Measurements from ENCODE around the gene LILRA1.
"Not testable (repeated sequence)": the region's sequence is repeated elsewhere in the genome, so short reads cannot be mapped to it uniquely, and the experiment has no call there.

LILRA1 gene

DNA sequence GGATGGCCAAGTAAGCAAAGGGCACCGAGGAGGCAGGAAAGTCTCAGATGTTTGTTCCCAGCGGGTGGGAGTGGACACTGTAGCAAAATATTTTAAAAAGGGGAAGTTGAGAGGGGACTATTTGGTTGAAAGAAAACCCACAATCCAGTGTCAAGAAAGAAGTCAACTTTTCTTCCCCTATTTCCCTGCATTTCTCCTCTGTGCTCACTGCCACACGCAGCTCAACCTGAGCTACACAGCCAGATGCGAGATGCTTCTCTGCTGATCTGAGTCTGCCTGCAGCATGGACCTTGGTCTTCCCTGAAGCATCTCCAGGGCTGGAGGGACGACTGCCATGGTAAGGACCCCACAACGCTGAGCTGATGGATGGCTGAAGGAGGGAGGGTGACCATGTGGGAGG is at the start of gene LILRA1:
Gene LILRA1, plus strand, starts transcription at position 188 of the 400 bp plus-strand sequence. CDS start 613 bp downstream, outside the sequence.
- H3K4me3 ChIP-seq (ENCODE audit: low read length); H3K4me1 ChIP-seq (ENCODE audit: insufficient read depth, low read length); H2AFZ ChIP-seq (ENCODE audit: low read depth, low read length); H3K36me3 ChIP-seq (ENCODE audit: insufficient read depth, low read length); H3K9me3 ChIP-seq (ENCODE audit: low read length): not testable (repeated sequence)
- H3K27me3 ChIP-seq (ENCODE audit: insufficient read depth, low read length), result peaks cover 25% of the 10 kb centered on the region

DNA sequence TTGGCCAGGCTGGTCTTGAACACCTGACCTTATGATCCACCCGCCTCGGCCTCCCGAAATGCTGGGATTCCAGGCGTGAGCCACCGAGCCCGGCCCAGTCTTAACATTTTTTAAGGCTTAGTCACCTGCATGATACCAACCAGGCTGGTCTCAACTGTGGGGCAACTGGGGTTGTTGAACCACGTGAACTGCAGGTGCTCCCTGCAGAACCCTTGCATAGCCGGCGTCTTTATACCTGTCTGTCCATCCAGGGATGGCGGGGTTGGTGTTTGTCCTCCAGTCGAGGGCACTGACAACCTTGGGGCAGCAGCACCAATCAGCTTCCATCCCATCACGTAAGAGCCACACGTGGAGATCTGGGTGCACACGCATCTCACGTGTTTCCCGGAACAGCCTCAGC is 44.6 kb upstream of the LILRA1 start:
- H2AFZ ChIP-seq (ENCODE audit: low read depth, low read length), result no peak overlapping the region
- H3K36me3 ChIP-seq (ENCODE audit: insufficient read depth, low read length), result no peaks in the 10 kb centered on the region
- no peaks in the 10 kb centered on the region for H3K9me3 ChIP-seq (ENCODE audit: low read length)
- no peak overlapping the region for H3K4me3 ChIP-seq (ENCODE audit: low read length)
- no peaks in the 10 kb centered on the region for H3K4me1 ChIP-seq (ENCODE audit: insufficient read depth, low read length)
- H3K27me3 ChIP-seq (ENCODE audit: insufficient read depth, low read length), result peaks cover 11% of the 10 kb centered on the region

DNA sequence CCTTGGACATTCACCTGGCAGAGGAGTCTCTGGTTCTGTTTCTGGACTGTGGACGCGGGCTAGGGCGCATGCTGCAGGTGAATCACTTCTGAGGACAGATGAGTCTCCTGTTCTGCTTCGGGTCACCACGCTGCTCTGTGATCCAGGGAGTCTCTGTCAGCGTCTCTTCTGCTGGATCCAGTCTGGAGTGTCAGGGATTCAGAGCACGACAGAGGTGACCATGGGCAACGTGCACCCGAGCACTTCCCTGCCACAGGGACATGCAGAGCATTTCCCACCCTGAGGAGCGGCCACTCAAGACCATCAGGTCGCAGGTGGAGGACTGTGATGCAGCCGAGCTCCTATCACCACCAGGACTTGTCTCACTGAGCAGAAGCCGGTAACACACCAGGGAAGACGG is 44.2 kb upstream of the LILRA1 start:
- Histone ChIP-seq H3K9me3 (ENCODE audit: low read length) (no peaks in the 10 kb centered on the region), H3K4me1 (ENCODE audit: insufficient read depth, low read length) (no peaks in the 10 kb centered on the region), H3K36me3 (ENCODE audit: insufficient read depth, low read length) (no peaks in the 10 kb centered on the region), H3K27me3 (ENCODE audit: insufficient read depth, low read length) (peaks cover 11% of the 10 kb centered on the region), H2AFZ (ENCODE audit: low read depth, low read length) (no peak overlapping the region), H3K4me3 (ENCODE audit: low read length) (no peak overlapping the region)

DNA sequence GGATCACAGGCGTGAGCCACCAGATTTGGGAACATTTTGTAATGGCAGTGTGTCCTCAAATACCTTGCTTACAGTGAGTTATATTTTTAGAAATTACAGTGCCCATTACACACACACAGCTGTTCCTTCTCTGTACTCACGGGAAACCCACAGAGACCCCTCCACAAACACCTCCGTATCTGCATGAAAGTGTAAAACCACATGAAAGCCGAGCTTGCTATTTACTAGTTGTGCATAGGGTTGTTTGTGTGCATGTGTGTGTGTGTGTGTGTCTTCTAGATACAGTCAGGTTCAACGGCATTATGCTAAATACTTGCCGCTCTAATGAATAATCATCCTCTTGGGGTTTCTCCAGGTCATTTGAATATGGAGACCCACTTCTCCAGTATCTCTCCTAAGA is 42.1 kb upstream of the LILRA1 start:
- Histone ChIP-seq H3K4me3 (ENCODE audit: low read length) (no peak overlapping the region), H3K36me3 (ENCODE audit: insufficient read depth, low read length) (no peaks in the 10 kb centered on the region), H2AFZ (ENCODE audit: low read depth, low read length) (no peak overlapping the region), H3K27me3 (ENCODE audit: insufficient read depth, low read length) (peaks cover 11% of the 10 kb centered on the region), H3K4me1 (ENCODE audit: insufficient read depth, low read length) (no peaks in the 10 kb centered on the region), H3K9me3 (ENCODE audit: low read length) (no peaks in the 10 kb centered on the region)

DNA sequence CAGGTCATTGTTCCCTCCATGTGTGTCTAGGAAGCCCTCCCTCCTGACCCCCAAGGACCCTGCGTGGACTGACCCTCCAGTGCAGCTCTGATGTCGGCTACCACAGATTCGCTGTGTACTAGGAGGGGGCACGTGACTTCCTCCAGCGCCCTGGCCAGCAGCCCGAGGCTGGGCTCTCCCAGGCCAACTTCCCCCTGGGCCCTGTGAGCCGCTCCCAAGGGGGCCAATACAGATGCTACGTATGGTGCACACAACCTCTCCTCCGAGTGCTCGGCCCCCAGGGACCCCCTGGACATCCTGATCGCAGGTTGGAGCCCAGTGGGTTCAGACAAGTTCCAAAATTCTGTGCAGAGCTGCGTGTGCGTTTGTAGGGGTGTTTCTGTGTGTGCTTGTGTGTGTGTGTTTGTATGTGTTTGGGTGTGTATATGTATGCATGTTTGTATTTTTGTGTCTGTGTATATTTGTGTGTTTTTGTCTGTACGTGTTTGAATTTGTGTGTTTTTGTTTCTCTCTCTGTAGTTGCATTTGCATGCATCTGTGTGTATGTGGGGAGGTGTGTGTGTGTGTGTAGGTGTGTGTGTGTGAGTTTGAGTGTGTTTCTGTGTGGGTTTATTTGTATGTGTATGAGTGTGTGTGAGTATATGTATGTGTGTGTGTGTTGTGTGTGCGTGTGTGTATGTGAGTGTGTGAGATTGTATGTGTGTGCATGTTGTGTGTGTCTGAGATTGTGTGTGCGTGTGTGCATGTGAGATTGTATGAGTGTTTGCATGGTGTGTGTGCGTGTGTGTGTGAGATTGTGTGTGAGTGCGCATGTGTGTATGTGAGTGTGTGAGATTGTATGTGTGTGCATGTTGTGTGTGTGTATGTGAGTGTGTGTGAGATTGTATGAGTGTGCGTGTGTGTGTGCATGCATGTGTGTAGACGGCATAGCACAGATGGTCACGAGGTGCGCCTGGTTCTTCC is 41.2 kb upstream of the LILRA1 start:
- Histone ChIP-seq H3K4me1 (ENCODE audit: insufficient read depth, low read length) (no peaks in the 10 kb centered on the region), H3K9me3 (ENCODE audit: low read length) (no peaks in the 10 kb centered on the region), H3K36me3 (ENCODE audit: insufficient read depth, low read length) (no peaks in the 10 kb centered on the region), H3K27me3 (ENCODE audit: insufficient read depth, low read length) (peaks cover 11% of the 10 kb centered on the region), H2AFZ (ENCODE audit: low read depth, low read length) (no peak overlapping the region), H3K4me3 (ENCODE audit: low read length) (no peak overlapping the region)

DNA sequence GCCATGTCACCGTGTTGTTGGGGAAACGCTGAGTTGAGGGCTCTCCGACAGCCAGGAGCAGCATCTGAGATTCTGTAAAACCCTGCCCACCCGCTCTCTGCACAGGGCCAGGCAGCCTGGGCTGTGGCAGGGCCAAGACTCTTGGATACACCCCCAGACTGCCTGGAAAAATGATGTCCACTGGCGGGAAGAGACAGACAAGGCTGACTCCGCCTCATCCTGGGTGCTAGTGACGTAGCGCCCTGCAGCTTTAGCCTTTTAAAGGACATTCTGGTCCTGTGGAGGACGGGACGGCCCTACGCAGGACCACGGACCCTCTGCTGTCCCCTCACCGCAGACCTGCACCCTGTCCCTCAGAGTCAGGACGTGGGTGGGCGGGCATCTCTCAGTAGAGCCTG is 40.5 kb upstream of the LILRA1 start:
- Histone ChIP-seq H3K4me1 (ENCODE audit: insufficient read depth, low read length) (no peaks in the 10 kb centered on the region), H3K4me3 (ENCODE audit: low read length) (no peak overlapping the region), H3K9me3 (ENCODE audit: low read length) (no peaks in the 10 kb centered on the region), H3K27me3 (ENCODE audit: insufficient read depth, low read length) (peaks cover 11% of the 10 kb centered on the region), H3K36me3 (ENCODE audit: insufficient read depth, low read length) (no peaks in the 10 kb centered on the region), H2AFZ (ENCODE audit: low read depth, low read length) (no peak overlapping the region)

DNA sequence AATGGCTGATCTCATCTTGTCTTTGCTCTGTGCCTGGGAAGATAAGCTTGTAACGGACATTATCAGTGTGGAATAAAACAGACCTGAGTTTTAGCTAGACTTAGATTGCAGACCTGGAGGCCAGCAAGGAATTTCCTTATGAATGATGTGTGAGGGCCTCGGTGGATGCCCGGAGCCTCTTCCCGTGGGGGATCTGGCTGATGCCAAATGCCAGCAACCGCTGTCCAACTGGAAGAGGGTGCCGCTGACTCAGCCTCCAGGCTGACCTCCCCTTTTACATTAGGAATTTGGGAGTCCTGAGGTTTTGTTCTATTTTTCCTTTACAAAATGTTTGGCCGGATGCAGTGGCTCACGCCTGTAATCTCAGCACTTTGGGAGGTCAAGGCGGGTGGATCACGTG is 39.4 kb upstream of the LILRA1 start:
- Histone ChIP-seq H3K4me3 (ENCODE audit: low read length) (no peak overlapping the region), H3K36me3 (ENCODE audit: insufficient read depth, low read length) (no peaks in the 10 kb centered on the region), H3K9me3 (ENCODE audit: low read length) (no peaks in the 10 kb centered on the region)

DNA sequence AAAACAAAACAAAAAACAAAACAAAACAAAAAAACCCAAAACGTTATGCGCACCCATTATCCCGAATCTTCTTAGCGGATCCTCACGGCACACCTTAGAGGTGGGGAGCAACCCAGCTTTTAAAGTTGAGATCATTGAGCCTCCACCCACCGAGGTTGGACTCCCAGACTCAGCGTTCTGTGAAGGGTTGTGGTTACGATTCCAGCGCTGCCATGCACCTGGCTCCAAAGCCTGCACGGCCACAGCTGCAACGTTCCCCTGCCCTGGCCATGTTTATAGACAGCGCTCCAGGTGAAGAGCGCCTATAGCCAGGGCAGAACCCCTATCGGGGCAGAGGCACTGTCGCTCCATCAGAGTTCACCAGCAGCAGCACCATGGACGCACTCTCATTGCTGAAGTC is 38.5 kb upstream of the LILRA1 start:
- no peak overlapping the region for H2AFZ ChIP-seq (ENCODE audit: low read depth, low read length)
- H3K27me3 ChIP-seq (ENCODE audit: insufficient read depth, low read length), result no peaks in the 10 kb centered on the region
- H3K4me1 ChIP-seq (ENCODE audit: insufficient read depth, low read length), result no peaks in the 10 kb centered on the region
- H3K4me3 ChIP-seq (ENCODE audit: low read length), result no peak overlapping the region
- H3K9me3 ChIP-seq (ENCODE audit: low read length), result no peaks in the 10 kb centered on the region
- H3K36me3 ChIP-seq (ENCODE audit: insufficient read depth, low read length), result no peaks in the 10 kb centered on the region

More for the DNA sequence above, 39.4 kb upstream of the LILRA1 start:
- Histone ChIP-seq H3K27me3 (ENCODE audit: insufficient read depth, low read length) (peaks cover 9% of the 10 kb centered on the region), H2AFZ (ENCODE audit: low read depth, low read length) (no peak overlapping the region), H3K4me1 (ENCODE audit: insufficient read depth, low read length) (no peaks in the 10 kb centered on the region)

DNA sequence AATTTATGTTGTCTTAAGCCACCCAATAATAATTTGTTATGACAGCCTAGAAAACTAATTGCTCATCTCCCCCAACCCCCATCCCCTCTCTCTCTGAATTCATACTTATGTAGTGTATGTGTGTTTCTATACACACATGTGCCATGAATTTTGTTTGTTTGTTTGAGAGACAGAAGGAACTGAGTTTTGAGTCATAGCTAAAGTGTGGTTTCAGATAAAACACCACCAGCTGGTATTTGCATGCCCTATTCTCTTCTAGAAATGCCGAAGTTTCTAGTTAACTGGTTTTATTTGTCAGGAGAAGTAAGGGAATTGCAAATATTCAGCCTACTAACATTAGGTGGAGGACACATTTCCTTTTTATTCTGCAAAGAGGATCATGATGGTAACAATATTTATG is 37.2 kb upstream of the LILRA1 start:
- Histone ChIP-seq H3K27me3 (ENCODE audit: insufficient read depth, low read length) (no peaks in the 10 kb centered on the region), H3K36me3 (ENCODE audit: insufficient read depth, low read length) (no peaks in the 10 kb centered on the region), H3K4me3 (ENCODE audit: low read length) (no peak overlapping the region), H3K9me3 (ENCODE audit: low read length) (no peaks in the 10 kb centered on the region), H3K4me1 (ENCODE audit: insufficient read depth, low read length) (no peaks in the 10 kb centered on the region), H2AFZ (ENCODE audit: low read depth, low read length) (no peak overlapping the region)

DNA sequence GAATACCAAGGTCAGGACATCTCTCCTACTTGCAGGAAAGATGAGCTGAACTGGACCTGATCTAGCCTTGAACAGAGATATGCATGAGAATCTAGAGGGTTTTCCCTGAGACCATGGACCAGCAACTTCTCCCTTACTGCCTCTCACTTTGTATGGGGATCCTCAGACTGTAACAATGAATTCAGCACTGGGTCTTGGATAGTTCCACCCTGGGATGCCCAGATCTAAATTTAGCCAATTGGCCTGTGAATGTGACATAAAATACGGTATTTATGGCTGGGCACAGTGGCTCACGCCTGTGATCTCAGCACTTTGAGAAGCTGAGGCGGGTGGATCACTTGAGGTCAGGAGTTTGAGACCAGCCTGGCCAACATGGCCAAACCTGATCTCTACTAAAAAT is 35.1 kb upstream of the LILRA1 start:
- Histone ChIP-seq H3K4me3 (ENCODE audit: low read length) (no peak overlapping the region), H3K9me3 (ENCODE audit: low read length) (no peaks in the 10 kb centered on the region), H2AFZ (ENCODE audit: low read depth, low read length) (no peak overlapping the region), H3K27me3 (ENCODE audit: insufficient read depth, low read length) (no peaks in the 10 kb centered on the region), H3K4me1 (ENCODE audit: insufficient read depth, low read length) (no peaks in the 10 kb centered on the region), H3K36me3 (ENCODE audit: insufficient read depth, low read length) (no peaks in the 10 kb centered on the region)

DNA sequence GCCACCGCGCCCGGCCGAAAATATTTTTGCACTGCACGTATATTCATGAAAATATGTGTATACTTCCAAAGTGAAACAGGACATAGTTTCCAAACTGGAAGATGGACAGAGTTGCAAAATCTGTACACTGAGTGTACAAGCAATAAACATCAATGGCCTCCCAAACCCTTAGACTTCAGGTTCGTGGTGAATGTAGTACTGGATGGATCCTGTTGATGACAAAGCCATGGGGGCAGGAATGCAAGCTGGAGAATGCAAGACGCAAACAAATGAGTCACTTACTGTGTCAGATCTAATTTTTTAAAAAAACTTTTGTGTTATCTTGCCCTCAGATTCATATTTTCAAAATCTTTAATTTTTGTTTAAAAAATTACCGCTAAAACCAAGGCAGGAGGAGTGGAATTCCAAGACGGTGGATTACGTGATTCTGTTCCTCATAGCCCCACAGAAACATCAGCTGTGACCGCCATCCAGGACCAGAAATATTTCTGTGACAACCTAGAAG is 32.5 kb upstream of the LILRA1 start:
- Histone ChIP-seq H3K4me3 (ENCODE audit: low read length) (no peak overlapping the region), H2AFZ (ENCODE audit: low read depth, low read length) (no peak overlapping the region), H3K36me3 (ENCODE audit: insufficient read depth, low read length) (no peaks in the 10 kb centered on the region), H3K27me3 (ENCODE audit: insufficient read depth, low read length) (no peaks in the 10 kb centered on the region), H3K9me3 (ENCODE audit: low read length) (no peaks in the 10 kb centered on the region), H3K4me1 (ENCODE audit: insufficient read depth, low read length) (no peaks in the 10 kb centered on the region)

DNA sequence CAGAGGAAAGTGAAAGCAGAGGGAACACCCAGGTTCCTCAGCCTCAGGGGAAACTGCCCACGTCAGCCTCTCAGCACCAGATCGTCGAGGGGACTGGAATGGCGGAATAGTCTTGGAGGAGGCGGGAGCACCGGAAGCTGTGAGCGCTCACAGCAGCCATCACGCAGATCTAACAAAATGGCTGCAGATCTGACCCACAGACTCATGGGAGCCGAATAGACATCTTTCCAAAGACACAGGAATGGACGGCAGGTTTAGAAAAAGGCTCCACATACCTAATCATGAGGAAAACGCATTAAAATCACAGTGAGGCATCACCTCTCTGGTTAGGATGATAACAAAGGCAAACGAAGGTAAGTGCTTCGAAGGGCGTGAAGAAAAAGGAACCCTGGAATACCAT is 31.6 kb upstream of the LILRA1 start:
- H3K36me3 ChIP-seq (ENCODE audit: insufficient read depth, low read length), result no peaks in the 10 kb centered on the region
- no peaks in the 10 kb centered on the region for H3K9me3 ChIP-seq (ENCODE audit: low read length)
- H2AFZ ChIP-seq (ENCODE audit: low read depth, low read length), result peak overlapping the region; percentile 28
- H3K27me3 ChIP-seq (ENCODE audit: insufficient read depth, low read length), result peaks cover under 1% of the 10 kb centered on the region
- H3K4me3 ChIP-seq (ENCODE audit: low read length), result no peak overlapping the region
- H3K4me1 ChIP-seq (ENCODE audit: insufficient read depth, low read length), result no peaks in the 10 kb centered on the region

DNA sequence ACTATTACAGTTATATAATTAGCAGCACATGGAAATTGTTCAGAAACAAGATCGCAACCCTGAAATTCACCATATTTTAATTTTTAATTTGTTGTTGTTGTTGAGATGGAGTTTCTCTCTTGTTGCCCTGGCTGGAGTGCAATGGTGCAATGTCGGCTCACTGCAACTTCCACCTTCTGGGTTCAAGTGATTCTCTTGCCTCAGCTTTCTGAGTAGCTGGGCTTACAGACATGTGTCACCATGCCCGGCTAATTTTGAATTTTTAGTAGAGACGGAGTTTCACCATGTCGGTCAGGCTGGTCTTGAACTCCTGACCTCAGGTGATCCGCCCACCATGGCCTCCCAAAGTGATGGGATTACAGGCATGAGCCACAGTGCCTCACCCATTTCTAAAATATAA is 30.2 kb upstream of the LILRA1 start:
- not testable (repeated sequence) for H3K4me1 ChIP-seq (ENCODE audit: insufficient read depth, low read length); H3K4me3 ChIP-seq (ENCODE audit: low read length); H3K9me3 ChIP-seq (ENCODE audit: low read length); H3K36me3 ChIP-seq (ENCODE audit: insufficient read depth, low read length); H2AFZ ChIP-seq (ENCODE audit: low read depth, low read length); H3K27me3 ChIP-seq (ENCODE audit: insufficient read depth, low read length)

Data from neuron (in vitro differentiated cells).